ENCODE data around the gene HK1. TPM values are rescaled to one million over a fixed set of nuclear protein-coding genes. Genes with fewer than 3 reads are reported as not detected.

Gene HK1
- total and polyA plus RNA-seq, 2 experiments from 2014 or later: 31.1 to 42.5 TPM

GRCh38 chr10:69425511-69426298, 147.4 kb downstream of the HK1 start:
- 43% methylated on average over 5 of the region's 5 CpGs for WGBS (ENCODE audit: low lambda C conversion rate, missing lambda C conversion rate)
- no peak overlapping the region for H3K4me3 ChIP-seq
- DNase-seq (ENCODE audit: low spot score): peak; percentile 84

GRCh38 chr10:69426376-69426727, 148.1 kb downstream of the HK1 start:
- Histone ChIP-seq H3K4me3 (no peak overlapping the region), H2AFZ (no peak overlapping the region), H4K20me1 (ENCODE audit: insufficient read depth, poor library complexity, severe bottlenecking) (no peaks in the 10 kb centered on the region), H3K4me2 (no peak overlapping the region), H3K27me3 (no peaks in the 10 kb centered on the region), H3K36me3 (replicated peaks; ENCODE audit: insufficient read depth, low read depth) (no peaks in the 10 kb centered on the region), H3K9me3 (ENCODE audit: low read depth) (no peaks in the 10 kb centered on the region), H3K79me2 (no peaks in the 10 kb centered on the region), H3K27ac (peak overlapping the region; percentile 89), H3K9me2 (replicated peaks; ENCODE audit: insufficient read depth) (no peaks in the 10 kb centered on the region), H3K4me1 (ENCODE audit: insufficient read depth) (peaks cover 13% of the 10 kb centered on the region)
- DNase-seq (ENCODE audit: low spot score): no peak
- TF ChIP-seq EZH2 (IDR thresholded peaks at IDR 0.05; ENCODE audit: borderline replicate concordance): no peak
- 74% methylated on average over 4 of the region's 4 CpGs for WGBS (ENCODE audit: low lambda C conversion rate, missing lambda C conversion rate)

More at GRCh38 chr10:69425511-69426298, 147.4 kb downstream of the HK1 start:
- Histone ChIP-seq H3K9me2 (replicated peaks; ENCODE audit: insufficient read depth) (no peaks in the 10 kb centered on the region), H3K27me3 (no peaks in the 10 kb centered on the region), H3K36me3 (replicated peaks; ENCODE audit: insufficient read depth, low read depth) (no peaks in the 10 kb centered on the region), H2AFZ (no peak overlapping the region), H3K4me1 (ENCODE audit: insufficient read depth) (peaks cover 13% of the 10 kb centered on the region), H3K4me2 (no peak overlapping the region), H3K27ac (peak overlapping the region; percentile 89), H3K79me2 (no peaks in the 10 kb centered on the region), H4K20me1 (ENCODE audit: insufficient read depth, poor library complexity, severe bottlenecking) (no peaks in the 10 kb centered on the region), H3K9me3 (ENCODE audit: low read depth) (no peaks in the 10 kb centered on the region)
- TF ChIP-seq CTCF (IDR thresholded peaks at IDR 0.05; ENCODE audit: poor library complexity) (no peak), EZH2 (IDR thresholded peaks at IDR 0.05; ENCODE audit: borderline replicate concordance) (no peak), EZH2phosphoT487 (IDR thresholded peaks at IDR 0.05; ENCODE audit: low read depth, severe bottlenecking, unreplicated experiment) (no peak)

GRCh38 chr10:69428165-69428564, 149.9 kb downstream of the HK1 start:
- Histone ChIP-seq H3K79me2 (no peaks in the 10 kb centered on the region), H3K4me3 (no peak overlapping the region), H4K20me1 (ENCODE audit: insufficient read depth, poor library complexity, severe bottlenecking) (no peaks in the 10 kb centered on the region), H3K36me3 (replicated peaks; ENCODE audit: insufficient read depth, low read depth) (no peaks in the 10 kb centered on the region), H2AFZ (no peak overlapping the region), H3K9me3 (ENCODE audit: low read depth) (no peaks in the 10 kb centered on the region), H3K4me2 (no peak overlapping the region), H3K27ac (no peak overlapping the region), H3K27me3 (no peaks in the 10 kb centered on the region), H3K4me1 (ENCODE audit: insufficient read depth) (peaks cover 13% of the 10 kb centered on the region), H3K9me2 (replicated peaks; ENCODE audit: insufficient read depth) (no peaks in the 10 kb centered on the region)
- DNase-seq (ENCODE audit: low spot score): no peak
- WGBS (ENCODE audit: low lambda C conversion rate, missing lambda C conversion rate): 81% methylated on average over 8 of the region's 8 CpGs
- TF ChIP-seq EZH2 (IDR thresholded peaks at IDR 0.05; ENCODE audit: borderline replicate concordance) (no peak), CTCF (IDR thresholded peaks at IDR 0.05; ENCODE audit: poor library complexity) (no peak), EZH2phosphoT487 (IDR thresholded peaks at IDR 0.05; ENCODE audit: low read depth, severe bottlenecking, unreplicated experiment) (no peak)

GRCh38 chr10:69434169-69434568, 155.9 kb downstream of the HK1 start:
- Histone ChIP-seq H3K4me3 (no peak overlapping the region), H3K27ac (no peak overlapping the region), H4K20me1 (ENCODE audit: insufficient read depth, poor library complexity, severe bottlenecking) (no peaks in the 10 kb centered on the region), H3K36me3 (replicated peaks; ENCODE audit: insufficient read depth, low read depth) (no peaks in the 10 kb centered on the region), H3K79me2 (no peaks in the 10 kb centered on the region), H3K27me3 (no peaks in the 10 kb centered on the region), H3K4me1 (ENCODE audit: insufficient read depth) (peaks cover 15% of the 10 kb centered on the region), H2AFZ (no peak overlapping the region), H3K9me2 (replicated peaks; ENCODE audit: insufficient read depth) (no peaks in the 10 kb centered on the region), H3K9me3 (ENCODE audit: low read depth) (no peaks in the 10 kb centered on the region), H3K4me2 (no peak overlapping the region)
- TF ChIP-seq CTCF (IDR thresholded peaks at IDR 0.05; ENCODE audit: poor library complexity) (no peak), EZH2 (IDR thresholded peaks at IDR 0.05; ENCODE audit: borderline replicate concordance) (no peak), EZH2phosphoT487 (IDR thresholded peaks at IDR 0.05; ENCODE audit: low read depth, severe bottlenecking, unreplicated experiment) (no peak)
- no peak for DNase-seq (ENCODE audit: low spot score)
- 68% methylated on average over 2 of the region's 2 CpGs for WGBS (ENCODE audit: low lambda C conversion rate, missing lambda C conversion rate)

Data from hepatocyte (in vitro differentiated cells).